A549 (cell line): ENCODE results near the gene TGM6. TPM values are rescaled to one million over a fixed set of nuclear protein-coding genes. Genes with fewer than 3 reads are reported as not detected.

ENCODE experiments used
- ATAC-seq, 2 experiments: fragments of 200-7000 bp in 1 of 2; fragments of >200 bp in 1 of 2; cut with Nextera tagmentation in 1 of 2; cut with Tn5 transposase in 1 of 2; 3 replicates each; pipeline versions ENCODE4 v1.8.0 to v1.9.1; 2018 to 2020; ENCODE audit warnings: mild to moderate bottlenecking in 1 of 2, moderate library complexity in 1 of 2
- CTCF ChIA-PET: fragments of 300-600 bp; sonication (Branson Sonifier 250); formaldehyde crosslinking; extraction: SDS; loops from one replicate; lab custom pipeline; 2021; ENCODE audit warnings: antibody characterized with exemption, inconsistent platforms; lab: Yijun Ruan, JAX
- POLR2A ChIA-PET: fragments of 350-600 bp; formaldehyde crosslinking; extraction: SDS; loops from one replicate; lab custom pipeline; 2021; ENCODE audit warnings: antibody characterized with exemption, inconsistent platforms; lab: Yijun Ruan, JAX
- DNase-seq, 2 experiments: peaks; one replicate each; pipeline versions ENCODE4 v3.0.0 to v3.0.0-alpha.2; 2011 to 2016; ENCODE audit warnings: low read depth in 1 of 2, low spot score in 1 of 2
- FAIRE-seq: peaks from 2 replicates; lab custom pipeline; 2011; peaks lifted over from hg19 to GRCh38; lab: Jason Lieb, UNC
- H3K27ac ChIP-seq, 2 experiments: fragments of >200 bp; sonication (Bioruptor Twin); formaldehyde crosslinking; 3 replicates each; pipeline ENCODE4 v1.5.1; 2016 to 2017
- H3K4me1 ChIP-seq: fragments of >200 bp; sonication (Bioruptor Twin); formaldehyde crosslinking; 3 replicates; pipeline ENCODE4 v1.6.1; 2016
- H3K4me2 ChIP-seq: fragments of >200 bp; sonication (Bioruptor Twin); formaldehyde crosslinking; 3 replicates; pipeline ENCODE4 v1.6.1; 2016
- H3K4me3 ChIP-seq: fragments of >200 bp; sonication (Bioruptor Twin); formaldehyde crosslinking; 3 replicates; pipeline ENCODE4 v1.5.1; 2016
- H3K9me3 ChIP-seq: fragments of >200 bp; sonication (Bioruptor Twin); formaldehyde crosslinking; 3 replicates; pipeline ENCODE4 v1.6.1; 2016
- EHF ChIP-seq: fragments of 250-450 bp; sonication (Bioruptor Pico); IDR thresholded peaks from 2 replicates; pipeline ENCODE4 v1.5.0; 2020; ENCODE audit warnings: mild to moderate bottlenecking
- ESRRA ChIP-seq: fragments of 150-350 bp; IDR thresholded peaks from 2 replicates; pipeline ENCODE4 v1.6.1; 2014; ENCODE audit warnings: mild to moderate bottlenecking, low read length, borderline replicate concordance
- GATA3 ChIP-seq: IDR thresholded peaks from 2 replicates; pipeline ENCODE4 v1.6.1; 2012; ENCODE audit warnings: borderline replicate concordance
- HOXA7 ChIP-seq: fragments of 250-450 bp; sonication (Bioruptor Pico); IDR thresholded peaks from 2 replicates; pipeline ENCODE4 v1.5.0; 2020; ENCODE audit warnings: mild to moderate bottlenecking, moderate library complexity
- HOXB5 ChIP-seq: fragments of 250-450 bp; sonication (Bioruptor Pico); IDR thresholded peaks from 2 replicates; pipeline ENCODE4 v1.5.0; 2020; ENCODE audit warnings: mild to moderate bottlenecking, moderate library complexity
- JUN ChIP-seq, 2 experiments: fragments of >200 bp; sonication (Bioruptor Twin); formaldehyde crosslinking; IDR thresholded peaks; 2 replicates in 1 of 2; 3 replicates in 1 of 2; pipeline ENCODE4 v1.6.1; 2016 to 2017
- JUNB ChIP-seq: fragments of >200 bp; sonication (Bioruptor Twin); formaldehyde crosslinking; IDR thresholded peaks from 2 replicates; pipeline ENCODE4 v1.6.1; 2016
- MYC ChIP-seq: IDR thresholded peaks from 2 replicates; pipeline ENCODE4 v1.6.1; 2012; ENCODE audit warnings: mild to moderate bottlenecking, inconsistent platforms, low read length, improper control_type of control experiment, borderline replicate concordance
- PHF8 ChIP-seq: fragments of 200-600 bp; sonication (generic); IDR thresholded peaks from 2 replicates; pipeline ENCODE4 v1.6.1; 2016; ENCODE audit warnings: low read depth, mild to moderate bottlenecking, antibody characterized with exemption, moderate library complexity, borderline replicate concordance
- POLR2AphosphoS2 ChIP-seq: conservative IDR thresholded peaks from 2 replicates; pipeline ENCODE4 v1.6.1; 2012; ENCODE audit warnings: low read length, improper control_type of control experiment, inconsistent platforms
- RAD21 ChIP-seq, 2 experiments: fragments of >200 bp in 1 of 2; sonication (Bioruptor Twin) in 1 of 2; formaldehyde crosslinking in 1 of 2; IDR thresholded peaks in 1 of 2; conservative IDR thresholded peaks in 1 of 2; 2 replicates in 1 of 2; 3 replicates in 1 of 2; pipeline ENCODE4 v1.6.1; 2012 to 2018; ENCODE audit warnings: inconsistent platforms in 1 of 2
- RNF2 ChIP-seq: fragments of 200-600 bp; sonication (generic); IDR thresholded peaks from 2 replicates; pipeline ENCODE4 v1.6.1; 2016; ENCODE audit warnings: low read depth, mild to moderate bottlenecking, antibody characterized with exemption, moderate library complexity, borderline replicate concordance
- TFCP2L1 ChIP-seq: fragments of 250-450 bp; sonication (Bioruptor Pico); IDR thresholded peaks from 2 replicates; pipeline ENCODE4 v1.5.0; 2021; ENCODE audit warnings: mild to moderate bottlenecking
- TP53 ChIP-seq: fragments of 250-450 bp; sonication (Bioruptor Pico); IDR thresholded peaks from 2 replicates; pipeline ENCODE4 v1.5.0; 2021; ENCODE audit warnings: mild to moderate bottlenecking, moderate library complexity
- ZSCAN20 ChIP-seq: fragments of 250-450 bp; sonication (Bioruptor Pico); IDR thresholded peaks from 2 replicates; pipeline ENCODE4 v1.8.0; 2022; ENCODE audit warnings: mild to moderate bottlenecking, moderate library complexity
- WGBS: methylation state at CpG from one replicate; pipeline ENCODE4 v1.1.6; 2017; ENCODE audit errors: missing lambda C conversion rate; 5-methylcytosine and 5-hydroxymethylcytosine counted together
- polyA plus RNA-seq, 4 experiments: library from polyadenylated mRNA; depleted of rRNA in 3 of 4; stranded (reverse); fragments of >200 nt; fragmentation: RNase III in 1 of 4; extraction: RNeasy Plus Mini Kit Qiagen cat#74134 plus additional on column Dnase treatment in 1 of 4; gene quantifications; 2 replicates in 3 of 4; 3 replicates in 1 of 4; pipeline ENCODE4 v1.2.3, GENCODE V29; 2011 to 2017
- TF ChIP-seq, protein P1 (sequence below): fragments of 250-450 bp; sonication (Bioruptor Pico); IDR thresholded peaks from 2 replicates; pipeline ENCODE4 v1.5.0; 2020; ENCODE audit warnings: low read depth, mild to moderate bottlenecking, moderate library complexity
- TF ChIP-seq, protein P2 (sequence below): fragments of 450-650 bp; IDR thresholded peaks from 2 replicates; pipeline ENCODE4 v1.6.1; 2014; ENCODE audit warnings: antibody characterized with exemption
- TF ChIP-seq, protein P3 (sequence below): fragments of 200-600 bp; sonication (generic); IDR thresholded peaks from 2 replicates; pipeline ENCODE4 v1.6.1; 2016; ENCODE audit warnings: antibody characterized with exemption, mild to moderate bottlenecking, moderate library complexity
- TF ChIP-seq, protein P4 (sequence below): IDR thresholded peaks from 2 replicates; pipeline ENCODE4 v1.6.1; 2012
- TF ChIP-seq, protein P5 (sequence below): fragments of >200 bp; sonication (Bioruptor Twin); formaldehyde crosslinking; IDR thresholded peaks from 2 replicates; pipeline ENCODE4 v1.6.1; 2016

Gene TGM6
- polyA plus RNA-seq, 2 of the 4 experiments (the other 2 are of a cell fraction), result not detected

DNA sequence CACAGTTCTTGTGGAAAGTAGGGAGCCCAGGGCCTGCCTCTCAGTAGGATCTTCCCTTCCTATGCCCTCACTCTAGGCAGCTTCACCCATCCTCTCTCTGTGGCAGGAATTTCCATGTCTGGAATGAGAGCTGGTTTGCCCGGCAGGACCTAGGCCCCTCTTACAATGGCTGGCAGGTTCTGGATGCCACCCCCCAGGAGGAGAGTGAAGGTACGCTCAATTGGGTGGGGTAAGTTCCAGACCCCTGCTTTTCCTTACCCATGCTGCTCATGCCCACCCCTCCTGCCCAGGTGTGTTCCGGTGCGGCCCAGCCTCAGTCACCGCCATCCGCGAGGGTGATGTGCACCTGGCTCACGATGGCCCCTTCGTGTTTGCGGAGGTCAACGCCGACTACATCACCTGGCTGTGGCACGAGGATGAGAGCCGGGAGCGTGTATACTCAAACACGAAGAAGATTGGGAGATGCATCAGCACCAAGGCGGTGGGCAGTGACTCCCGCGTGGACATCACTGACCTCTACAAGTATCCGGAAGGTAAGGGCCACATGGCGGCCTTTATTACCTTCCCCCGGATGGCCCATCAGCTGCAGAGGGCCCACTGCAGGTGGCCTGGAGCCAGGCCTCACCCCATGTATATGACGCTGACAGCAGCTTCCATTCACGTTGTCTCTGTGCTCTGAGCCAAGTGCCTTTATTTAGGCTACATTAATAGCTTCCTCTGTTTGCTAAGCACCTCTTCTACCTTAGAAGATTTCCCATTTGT lies 22.8 kb downstream of the TGM6 start:
- CTCF ChIA-PET, result interaction anchor here (0.6 to 7.8 kb wide), 16 partner anchors 11 to 246 kb away, joined by 3 to 76 read pairs (median 4); no protein-coding TSS in a partner anchor
- H3K4me3 ChIP-seq, result no peak overlapping the region
- no peak for TF ChIP-seq PHF8
- TF ChIP-seq POLR2AphosphoS2, result no peak
- TF ChIP-seq ZSCAN20 (CRISPR knock-in tag), result no peak
- TF ChIP-seq RNF2, result no peak
- TF ChIP-seq, protein P1, sequence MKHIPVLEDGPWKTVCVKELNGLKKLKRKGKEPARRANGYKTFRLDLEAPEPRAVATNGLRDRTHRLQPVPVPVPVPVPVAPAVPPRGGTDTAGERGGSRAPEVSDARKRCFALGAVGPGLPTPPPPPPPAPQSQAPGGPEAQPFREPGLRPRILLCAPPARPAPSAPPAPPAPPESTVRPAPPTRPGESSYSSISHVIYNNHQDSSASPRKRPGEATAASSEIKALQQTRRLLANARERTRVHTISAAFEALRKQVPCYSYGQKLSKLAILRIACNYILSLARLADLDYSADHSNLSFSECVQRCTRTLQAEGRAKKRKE (CRISPR knock-in tag), result no peak
- TF ChIP-seq JUNB, result no peak
- TF ChIP-seq JUN (IDR thresholded peaks at IDR 0.05), result no peak
- TF ChIP-seq ESRRA, result no peak
- TF ChIP-seq HOXB5, result no peak
- TF ChIP-seq, protein P2, sequence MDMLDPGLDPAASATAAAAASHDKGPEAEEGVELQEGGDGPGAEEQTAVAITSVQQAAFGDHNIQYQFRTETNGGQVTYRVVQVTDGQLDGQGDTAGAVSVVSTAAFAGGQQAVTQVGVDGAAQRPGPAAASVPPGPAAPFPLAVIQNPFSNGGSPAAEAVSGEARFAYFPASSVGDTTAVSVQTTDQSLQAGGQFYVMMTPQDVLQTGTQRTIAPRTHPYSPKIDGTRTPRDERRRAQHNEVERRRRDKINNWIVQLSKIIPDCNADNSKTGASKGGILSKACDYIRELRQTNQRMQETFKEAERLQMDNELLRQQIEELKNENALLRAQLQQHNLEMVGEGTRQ, result no peak
- no peak for TF ChIP-seq EHF (CRISPR knock-in tag)
- no peak for TF ChIP-seq TP53
- TF ChIP-seq TFCP2L1 (CRISPR knock-in tag), result no peak
- TF ChIP-seq, protein P3, sequence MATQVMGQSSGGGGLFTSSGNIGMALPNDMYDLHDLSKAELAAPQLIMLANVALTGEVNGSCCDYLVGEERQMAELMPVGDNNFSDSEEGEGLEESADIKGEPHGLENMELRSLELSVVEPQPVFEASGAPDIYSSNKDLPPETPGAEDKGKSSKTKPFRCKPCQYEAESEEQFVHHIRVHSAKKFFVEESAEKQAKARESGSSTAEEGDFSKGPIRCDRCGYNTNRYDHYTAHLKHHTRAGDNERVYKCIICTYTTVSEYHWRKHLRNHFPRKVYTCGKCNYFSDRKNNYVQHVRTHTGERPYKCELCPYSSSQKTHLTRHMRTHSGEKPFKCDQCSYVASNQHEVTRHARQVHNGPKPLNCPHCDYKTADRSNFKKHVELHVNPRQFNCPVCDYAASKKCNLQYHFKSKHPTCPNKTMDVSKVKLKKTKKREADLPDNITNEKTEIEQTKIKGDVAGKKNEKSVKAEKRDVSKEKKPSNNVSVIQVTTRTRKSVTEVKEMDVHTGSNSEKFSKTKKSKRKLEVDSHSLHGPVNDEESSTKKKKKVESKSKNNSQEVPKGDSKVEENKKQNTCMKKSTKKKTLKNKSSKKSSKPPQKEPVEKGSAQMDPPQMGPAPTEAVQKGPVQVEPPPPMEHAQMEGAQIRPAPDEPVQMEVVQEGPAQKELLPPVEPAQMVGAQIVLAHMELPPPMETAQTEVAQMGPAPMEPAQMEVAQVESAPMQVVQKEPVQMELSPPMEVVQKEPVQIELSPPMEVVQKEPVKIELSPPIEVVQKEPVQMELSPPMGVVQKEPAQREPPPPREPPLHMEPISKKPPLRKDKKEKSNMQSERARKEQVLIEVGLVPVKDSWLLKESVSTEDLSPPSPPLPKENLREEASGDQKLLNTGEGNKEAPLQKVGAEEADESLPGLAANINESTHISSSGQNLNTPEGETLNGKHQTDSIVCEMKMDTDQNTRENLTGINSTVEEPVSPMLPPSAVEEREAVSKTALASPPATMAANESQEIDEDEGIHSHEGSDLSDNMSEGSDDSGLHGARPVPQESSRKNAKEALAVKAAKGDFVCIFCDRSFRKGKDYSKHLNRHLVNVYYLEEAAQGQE, result no peak
- TF ChIP-seq, protein P4, sequence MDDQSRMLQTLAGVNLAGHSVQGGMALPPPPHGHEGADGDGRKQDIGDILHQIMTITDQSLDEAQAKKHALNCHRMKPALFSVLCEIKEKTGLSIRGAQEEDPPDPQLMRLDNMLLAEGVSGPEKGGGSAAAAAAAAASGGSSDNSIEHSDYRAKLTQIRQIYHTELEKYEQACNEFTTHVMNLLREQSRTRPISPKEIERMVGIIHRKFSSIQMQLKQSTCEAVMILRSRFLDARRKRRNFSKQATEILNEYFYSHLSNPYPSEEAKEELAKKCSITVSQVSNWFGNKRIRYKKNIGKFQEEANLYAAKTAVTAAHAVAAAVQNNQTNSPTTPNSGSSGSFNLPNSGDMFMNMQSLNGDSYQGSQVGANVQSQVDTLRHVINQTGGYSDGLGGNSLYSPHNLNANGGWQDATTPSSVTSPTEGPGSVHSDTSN, result no peak
- TF ChIP-seq HOXA7 (CRISPR knock-in tag), result no peak
- TF ChIP-seq, protein P5, sequence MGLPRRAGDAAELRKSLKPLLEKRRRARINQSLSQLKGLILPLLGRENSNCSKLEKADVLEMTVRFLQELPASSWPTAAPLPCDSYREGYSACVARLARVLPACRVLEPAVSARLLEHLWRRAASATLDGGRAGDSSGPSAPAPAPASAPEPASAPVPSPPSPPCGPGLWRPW, result no peak
- no peak for TF ChIP-seq GATA3
- TF ChIP-seq RAD21 (conservative IDR thresholded peaks at IDR 0.05 in 1 of 2, IDR thresholded peaks at IDR 0.05 in 1 of 2), result no peak
- TF ChIP-seq MYC, result no peak
- TF ChIP-seq, all 56 proteins: peak for 0
- POLR2A ChIA-PET, result no interaction called here
- FAIRE-seq, result no peak
- DNase-seq, result no peak
- H3K27ac ChIP-seq, result no peak overlapping the region
- H3K4me2 ChIP-seq, result no peak overlapping the region
- 63% methylated on average over 20 of the region's 24 CpGs for WGBS
- no peak for ATAC-seq
- H3K4me1 ChIP-seq, result no peaks in the 10 kb centered on the region
- H3K9me3 ChIP-seq, result peaks cover 7% of the 10 kb centered on the region; the same call in 1 of the 3 replicates
